ENCODE data around the gene RCAN3. TPM values are rescaled to one million over a fixed set of nuclear protein-coding genes. Genes with fewer than 3 reads are reported as not detected.

Gene RCAN3
- total and polyA plus RNA-seq, 2 of the 13 experiments (the other 11 are each of a cell fraction or from before 2014, with no cell fraction given), result 12.2 to 13.3 TPM

DNA sequence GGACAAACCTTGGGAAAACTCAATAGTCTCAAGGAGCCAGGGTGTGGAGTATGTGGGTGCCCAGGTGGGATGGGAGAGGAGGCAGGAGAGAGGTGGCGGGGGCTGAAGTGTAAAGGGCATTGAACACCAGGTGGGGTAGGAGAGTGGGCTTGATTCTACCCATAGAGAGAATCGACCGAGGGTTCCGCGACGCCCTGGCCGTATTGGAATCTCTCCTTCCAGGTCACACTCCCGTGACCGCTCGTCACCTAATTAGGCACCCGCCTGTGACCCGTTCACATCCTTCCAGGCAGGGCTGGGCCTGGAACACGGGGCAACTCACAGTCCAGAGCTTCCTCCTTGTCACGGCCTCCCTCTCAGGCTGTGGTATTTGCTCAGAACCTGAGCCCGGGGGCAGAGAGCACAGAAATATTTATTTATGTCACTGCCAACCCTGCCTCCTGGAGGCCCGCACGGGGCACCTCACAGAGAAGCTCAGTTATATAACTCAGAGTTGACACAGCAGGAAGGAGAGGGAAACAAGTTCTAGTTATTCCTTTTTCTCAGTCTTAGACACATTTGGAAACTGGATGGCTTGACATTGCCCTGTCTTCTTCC, 65.3 kb downstream of the RCAN3 start (continued):
- TF ChIP-seq ZFP90 (CRISPR knock-in tag; IDR thresholded peaks at IDR 0.05; ENCODE audit: borderline replicate concordance), result peak; percentile 64; the same call in 1 of the 2 replicates
- TF ChIP-seq TP53 (CRISPR knock-in tag; conservative IDR thresholded peaks at IDR 0.05), result no peak
- TF ChIP-seq NFATC3 (CRISPR knock-in tag; IDR thresholded peaks at IDR 0.05), result no peak
- TF ChIP-seq, protein P1, sequence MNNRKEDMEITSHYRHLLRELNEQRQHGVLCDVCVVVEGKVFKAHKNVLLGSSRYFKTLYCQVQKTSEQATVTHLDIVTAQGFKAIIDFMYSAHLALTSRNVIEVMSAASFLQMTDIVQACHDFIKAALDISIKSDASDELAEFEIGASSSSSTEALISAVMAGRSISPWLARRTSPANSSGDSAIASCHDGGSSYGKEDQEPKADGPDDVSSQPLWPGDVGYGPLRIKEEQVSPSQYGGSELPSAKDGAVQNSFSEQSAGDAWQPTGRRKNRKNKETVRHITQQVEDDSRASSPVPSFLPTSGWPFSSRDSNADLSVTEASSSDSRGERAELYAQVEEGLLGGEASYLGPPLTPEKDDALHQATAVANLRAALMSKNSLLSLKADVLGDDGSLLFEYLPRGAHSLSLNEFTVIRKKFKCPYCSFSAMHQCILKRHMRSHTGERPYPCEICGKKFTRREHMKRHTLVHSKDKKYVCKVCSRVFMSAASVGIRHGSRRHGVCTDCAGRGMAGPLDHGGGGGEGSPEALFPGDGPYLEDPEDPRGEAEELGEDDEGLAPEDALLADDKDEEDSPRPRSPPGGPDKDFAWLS (CRISPR knock-in tag; IDR thresholded peaks at IDR 0.05; ENCODE audit: borderline replicate concordance), result no peak
- TF ChIP-seq, protein P2, sequence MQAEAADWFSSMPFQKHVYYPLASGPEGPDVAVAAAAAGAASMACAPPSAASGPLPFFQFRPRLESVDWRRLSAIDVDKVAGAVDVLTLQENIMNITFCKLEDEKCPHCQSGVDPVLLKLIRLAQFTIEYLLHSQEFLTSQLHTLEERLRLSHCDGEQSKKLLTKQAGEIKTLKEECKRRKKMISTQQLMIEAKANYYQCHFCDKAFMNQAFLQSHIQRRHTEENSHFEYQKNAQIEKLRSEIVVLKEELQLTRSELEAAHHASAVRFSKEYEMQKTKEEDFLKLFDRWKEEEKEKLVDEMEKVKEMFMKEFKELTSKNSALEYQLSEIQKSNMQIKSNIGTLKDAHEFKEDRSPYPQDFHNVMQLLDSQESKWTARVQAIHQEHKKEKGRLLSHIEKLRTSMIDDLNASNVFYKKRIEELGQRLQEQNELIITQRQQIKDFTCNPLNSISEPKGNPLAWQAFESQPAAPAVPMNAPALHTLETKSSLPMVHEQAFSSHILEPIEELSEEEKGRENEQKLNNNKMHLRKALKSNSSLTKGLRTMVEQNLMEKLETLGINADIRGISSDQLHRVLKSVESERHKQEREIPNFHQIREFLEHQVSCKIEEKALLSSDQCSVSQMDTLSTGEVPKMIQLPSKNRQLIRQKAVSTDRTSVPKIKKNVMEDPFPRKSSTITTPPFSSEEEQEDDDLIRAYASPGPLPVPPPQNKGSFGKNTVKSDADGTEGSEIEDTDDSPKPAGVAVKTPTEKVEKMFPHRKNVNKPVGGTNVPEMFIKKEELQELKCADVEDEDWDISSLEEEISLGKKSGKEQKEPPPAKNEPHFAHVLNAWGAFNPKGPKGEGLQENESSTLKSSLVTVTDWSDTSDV (CRISPR knock-in tag; IDR thresholded peaks at IDR 0.05), result no peak; the same call in 1 of the 2 replicates
- TF ChIP-seq RFX5 (IDR thresholded peaks at IDR 0.05; ENCODE audit: low read depth, low read length), result no peak
- no peak for TF ChIP-seq STAT5B (CRISPR knock-in tag; IDR thresholded peaks at IDR 0.05)
- peak; percentile 94; the same call in 1 of the 2 replicates for TF ChIP-seq ZNF430 (CRISPR knock-in tag; IDR thresholded peaks at IDR 0.05)
- TF ChIP-seq NFE2 (CRISPR knock-in tag; IDR thresholded peaks at IDR 0.05), result no peak
- no peak for TF ChIP-seq JUNB (CRISPR knock-in tag; IDR thresholded peaks at IDR 0.05; ENCODE audit: borderline replicate concordance)
- TF ChIP-seq GPN1 (CRISPR knock-in tag; IDR thresholded peaks at IDR 0.05; ENCODE audit: borderline replicate concordance), result no peak
- peak; percentile 86; the same call in 1 of the 2 replicates for TF ChIP-seq TARDBP (CRISPR knock-in tag; IDR thresholded peaks at IDR 0.05)
- TF ChIP-seq ISX (CRISPR knock-in tag; conservative IDR thresholded peaks at IDR 0.05), result no peak
- TF ChIP-seq REXO4 (CRISPR knock-in tag; IDR thresholded peaks at IDR 0.05; ENCODE audit: borderline replicate concordance), result no peak
- peak; percentile 90 for TF ChIP-seq HNF4G (IDR thresholded peaks at IDR 0.05; ENCODE audit: borderline replicate concordance, low read depth, low read length)
- peak; percentile 91 for TF ChIP-seq HNF4G (CRISPR knock-in tag; IDR thresholded peaks at IDR 0.05; ENCODE audit: borderline replicate concordance, low read depth)
- TF ChIP-seq ZNF724P (CRISPR knock-in tag; IDR thresholded peaks at IDR 0.05; ENCODE audit: borderline replicate concordance), result no peak
- TF ChIP-seq TAF1 (CRISPR knock-in tag; IDR thresholded peaks at IDR 0.05), result no peak
- no peak for TF ChIP-seq ZNF230 (CRISPR knock-in tag; IDR thresholded peaks at IDR 0.05)
- TF ChIP-seq ELF1 (CRISPR knock-in tag; IDR thresholded peaks at IDR 0.05), result peak; percentile 65
- TF ChIP-seq, protein P3, sequence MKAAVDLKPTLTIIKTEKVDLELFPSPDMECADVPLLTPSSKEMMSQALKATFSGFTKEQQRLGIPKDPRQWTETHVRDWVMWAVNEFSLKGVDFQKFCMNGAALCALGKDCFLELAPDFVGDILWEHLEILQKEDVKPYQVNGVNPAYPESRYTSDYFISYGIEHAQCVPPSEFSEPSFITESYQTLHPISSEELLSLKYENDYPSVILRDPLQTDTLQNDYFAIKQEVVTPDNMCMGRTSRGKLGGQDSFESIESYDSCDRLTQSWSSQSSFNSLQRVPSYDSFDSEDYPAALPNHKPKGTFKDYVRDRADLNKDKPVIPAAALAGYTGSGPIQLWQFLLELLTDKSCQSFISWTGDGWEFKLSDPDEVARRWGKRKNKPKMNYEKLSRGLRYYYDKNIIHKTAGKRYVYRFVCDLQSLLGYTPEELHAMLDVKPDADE (CRISPR knock-in tag; IDR thresholded peaks at IDR 0.05), result no peak
- no peak for TF ChIP-seq MAFG (CRISPR knock-in tag; IDR thresholded peaks at IDR 0.05)
- no peak for TF ChIP-seq ZNF34 (CRISPR knock-in tag; IDR thresholded peaks at IDR 0.05; ENCODE audit: borderline replicate concordance)
- TF ChIP-seq, protein P4, sequence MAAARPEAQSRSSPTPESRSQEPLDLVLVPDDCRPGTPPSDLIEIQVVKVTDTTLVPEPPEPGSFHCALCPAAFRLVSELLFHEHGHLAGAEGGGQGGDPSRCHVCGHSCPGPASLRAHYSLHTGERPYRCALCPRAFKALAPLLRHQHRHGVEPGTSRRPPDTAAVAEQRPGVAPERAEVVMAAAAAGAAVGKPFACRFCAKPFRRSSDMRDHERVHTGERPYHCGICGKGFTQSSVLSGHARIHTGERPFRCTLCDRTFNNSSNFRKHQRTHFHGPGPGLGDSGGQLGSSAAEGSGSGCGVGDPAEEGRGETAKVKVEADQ (CRISPR knock-in tag; IDR thresholded peaks at IDR 0.05; ENCODE audit: borderline replicate concordance), result no peak
- peak; percentile 78 for TF ChIP-seq HMG20B (CRISPR knock-in tag; conservative IDR thresholded peaks at IDR 0.05)

Measured in HepG2 (cell line).